Measurements from ENCODE around the gene CCDC179.

Gene CCDC179

GRCh38 chr11:22808571-22809197 lies 51.6 kb downstream of the CCDC179 start:
- DNase-seq (ENCODE audit: low read depth in 1 of 2, low spot score in 1 of 2) = no peak

- no peak for DNase-seq (ENCODE audit: low read depth in 1 of 2, low spot score in 1 of 2)
Observed at GRCh38 chr11:22807855-22808570, 52.3 kb downstream of the CCDC179 start.

- DNase-seq (ENCODE audit: low read depth in 1 of 2, low spot score in 1 of 2) = no peak
Observed at GRCh38 chr11:22807391-22807790, 52.9 kb downstream of the CCDC179 start.

DNA sequence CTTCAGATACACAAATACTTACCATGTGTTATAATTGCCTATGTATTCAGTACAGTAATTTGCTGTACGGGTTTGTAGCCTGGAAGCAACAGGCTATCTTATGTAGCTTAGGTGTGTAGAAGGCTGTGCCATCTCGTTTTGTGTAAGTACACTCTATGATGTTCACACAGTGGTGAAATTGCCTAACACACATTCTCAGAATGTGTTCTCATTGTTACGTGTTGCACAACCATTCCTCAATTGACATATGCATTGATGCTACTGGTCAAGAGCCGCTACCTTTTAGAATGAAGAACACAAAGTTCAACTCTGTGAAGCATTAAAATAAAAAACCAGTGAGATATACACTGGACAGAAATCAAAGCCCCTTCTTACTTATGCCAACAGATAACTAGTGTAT lies 57.4 kb downstream of the CCDC179 start:
- DNase-seq (ENCODE audit: low read depth in 1 of 2, low spot score in 1 of 2) = no peak

DNA sequence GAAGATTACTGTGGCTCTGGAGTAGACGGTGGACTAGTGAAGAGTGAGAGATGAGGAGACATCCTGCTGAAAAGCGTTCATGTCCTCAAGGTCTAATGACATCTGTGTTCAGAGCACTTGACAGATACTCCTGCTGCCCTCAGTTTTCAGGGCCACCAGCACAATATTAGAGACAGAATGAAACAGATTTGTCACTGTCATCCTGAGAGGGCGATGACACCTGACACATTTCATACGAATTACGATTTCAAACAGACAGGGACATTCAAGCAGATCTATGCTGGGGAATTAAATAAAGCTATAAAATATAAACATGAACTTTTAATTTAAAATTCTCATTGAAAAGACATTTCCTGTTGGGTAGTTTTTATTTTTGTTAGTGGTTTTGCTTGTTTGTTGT lies 59.8 kb downstream of the CCDC179 start:
- DNase-seq (ENCODE audit: low read depth in 1 of 2, low spot score in 1 of 2) = no peak

DNA sequence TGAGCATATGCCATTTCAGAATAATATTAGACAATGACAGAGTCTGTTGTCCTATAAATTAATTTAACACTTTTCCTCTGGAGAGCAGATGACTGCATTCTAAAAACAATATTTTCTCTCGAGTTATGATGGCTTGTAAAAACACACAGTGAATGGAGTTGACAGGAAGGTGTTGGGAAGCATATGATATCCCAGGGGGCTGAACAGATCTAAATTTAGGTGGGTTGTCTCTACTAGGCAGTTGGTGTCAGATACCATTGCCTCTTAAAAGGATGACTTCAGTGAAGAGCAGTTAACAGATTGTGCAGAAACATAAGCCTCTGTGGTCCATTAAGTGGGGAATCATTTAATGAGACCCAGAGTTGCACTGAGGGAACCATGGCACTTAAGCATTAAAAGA lies 61.4 kb downstream of the CCDC179 start:
- DNase-seq (ENCODE audit: low read depth in 1 of 2, low spot score in 1 of 2) = no peak

GRCh38 chr11:22797047-22797446 lies 63.2 kb downstream of the CCDC179 start:
- no peak for DNase-seq (ENCODE audit: low read depth in 1 of 2, low spot score in 1 of 2)

Measured in stimulated activated CD4-positive, alpha-beta T cell treated with anti-CD3 and anti-CD28 coated beads, Interleukin-15, amount 100 ng/mL, for 1 hour (primary cell).